Mucosa of descending colon (tissue), 3 donors: ENCODE measurements around the gene ECE2. TPM values are rescaled to one million over a fixed set of nuclear protein-coding genes. Genes with fewer than 3 reads are reported as not detected.
A peak's percentile ranks its signal among the peaks of the same experiment; 100 is the strongest.

Source experiments
- ATAC-seq: fragments of 200-7000 bp; cut with Tn5 transposase; one replicate; pipeline ENCODE4 v1.9.1; 2020; ENCODE audit warnings: mild to moderate bottlenecking, moderate library complexity
- DNase-seq, 3 donors: peaks; one replicate each; pipeline ENCODE4 v3.0.0-alpha.2; 2020
- H3K36me3 ChIP-seq: fragments of 200-600 bp; one replicate; pipeline ENCODE4 v1.8.0; 2021; ENCODE audit warnings: low read depth, mild to moderate bottlenecking
- H3K4me1 ChIP-seq: fragments of 200-600 bp; one replicate; pipeline ENCODE4 v1.8.0; 2021; ENCODE audit warnings: low read depth, mild to moderate bottlenecking
- H3K4me3 ChIP-seq: fragments of 200-600 bp; one replicate; pipeline ENCODE4 v1.8.0; 2021; ENCODE audit warnings: mild to moderate bottlenecking
- H3K9me3 ChIP-seq: fragments of 200-600 bp; one replicate; pipeline ENCODE4 v1.8.0; 2021; ENCODE audit warnings: mild to moderate bottlenecking
- CTCF ChIP-seq: fragments of 200-600 bp; IDR thresholded peaks from one replicate; pipeline ENCODE4 v1.8.0; 2022; ENCODE audit warnings: antibody characterized with exemption, mild to moderate bottlenecking
- intact Hi-C, 2 donors: fragments of 100-400 bp; cut with DNase I in 1 of 2; cut with micrococcal nuclease in 1 of 2; formaldehyde crosslinking; loops; one replicate each; pipeline versions ENCODE4 v1.11.0 to v1.11.1; 2022; cut with DNase I, micrococcal nuclease
- total RNA-seq, 3 donors: library from RNA; stranded (reverse); fragmentation: NEBNext Ultra II Directional in 2 of 3; extraction: Animal tissue kit (Norgen Biotek cat#: 25700) in 2 of 3; gene quantifications; one replicate each; pipeline versions ENCODE4 v1.2.1 to v1.2.4, GENCODE V29; 2021 to 2023
- donor health status: DM: no; HTN: no; CAD: no; lungs with moderate emphysema.
- donor health status: DM: no; HTN: no; CAD: no.
- donor health status: DM: no; HTN: yes; CAD: no.

The ECE2 gene
- total RNA-seq, 3 donors from 2014 or later, result 0.19 to 2.2 TPM; not detected in 1

- no peak for TF ChIP-seq CTCF
- ATAC-seq (no peak), DNase-seq (peak in 1 of 3 donors; percentile 44)
- intact Hi-C loops, result no loop called here
- Histone ChIP-seq H3K36me3 (no peaks in the 10 kb centered on the region), H3K4me3 (no peak overlapping the region), H3K4me1 (no peaks in the 10 kb centered on the region), H3K9me3 (no peaks in the 10 kb centered on the region)
These were observed 37.5 kb upstream of the ECE2 start for GRCh38 chr3:184238246-184238818.

- intact Hi-C loops, result no loop called here
- DNase-seq (peak in 1 of 3 donors; percentile 46), ATAC-seq (no peak)
- Histone ChIP-seq H3K36me3 (no peaks in the 10 kb centered on the region), H3K4me3 (no peak overlapping the region), H3K4me1 (no peaks in the 10 kb centered on the region), H3K9me3 (no peaks in the 10 kb centered on the region)
- no peak for TF ChIP-seq CTCF
These were observed 36.6 kb upstream of the ECE2 start for GRCh38 chr3:184239221-184239620.

DNA sequence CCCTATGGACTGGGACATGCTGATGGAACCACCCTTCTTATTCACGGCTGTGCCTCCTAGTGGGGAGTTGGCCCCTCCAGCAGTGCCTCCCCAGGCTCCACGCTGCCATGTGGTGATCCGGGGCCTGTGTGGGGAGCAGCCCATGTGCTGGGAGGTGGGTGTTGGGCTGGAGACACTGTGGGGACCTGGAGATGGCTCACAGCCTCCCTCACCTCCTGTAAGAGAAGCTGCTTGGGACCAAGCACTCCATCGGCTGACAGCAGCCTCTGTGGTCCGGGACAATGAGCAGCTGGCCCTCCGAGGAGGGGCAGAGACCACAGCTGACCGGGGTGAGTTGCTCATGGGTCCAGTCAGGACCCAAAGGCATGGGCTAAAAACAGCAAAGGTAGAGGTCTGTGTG is 36.1 kb upstream of the ECE2 start:
- intact Hi-C loops, result no loop called here

GRCh38 chr3:184240384-184241140 is 35.3 kb upstream of the ECE2 start:
- DNase-seq (peak in 1 of 3 donors; percentile 4), ATAC-seq (no peak)
- no peak overlapping the region for H3K4me3 ChIP-seq
- H3K9me3 ChIP-seq, result no peaks in the 10 kb centered on the region
- intact Hi-C loops, result no loop called here
- no peaks in the 10 kb centered on the region for H3K4me1 ChIP-seq
- no peak for TF ChIP-seq CTCF
- no peaks in the 10 kb centered on the region for H3K36me3 ChIP-seq

More for the DNA sequence above, 36.1 kb upstream of the ECE2 start:
- ATAC-seq (no peak), DNase-seq (no peak)
- H3K36me3 ChIP-seq, result no peaks in the 10 kb centered on the region
- H3K9me3 ChIP-seq, result no peaks in the 10 kb centered on the region
- H3K4me3 ChIP-seq, result no peak overlapping the region
- no peak for TF ChIP-seq CTCF
- H3K4me1 ChIP-seq, result no peaks in the 10 kb centered on the region

DNA sequence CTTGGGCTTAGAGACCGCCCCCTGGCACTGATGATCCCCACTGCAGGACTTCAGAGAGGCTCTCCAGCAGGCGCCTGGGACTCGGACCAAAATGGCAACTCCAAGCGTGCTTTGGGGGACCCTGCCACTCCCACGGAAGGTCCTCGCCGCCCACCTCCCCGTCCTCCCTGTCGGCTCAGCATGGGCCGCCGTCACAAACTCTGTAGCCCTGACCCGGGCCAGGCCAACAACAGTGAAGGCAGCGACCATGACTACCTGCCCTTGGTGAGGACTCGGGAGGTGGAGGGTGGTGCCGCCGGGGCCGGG is 34.7 kb upstream of the ECE2 start:
- no peak for TF ChIP-seq CTCF
- H3K4me3 ChIP-seq, result no peak overlapping the region
- H3K36me3 ChIP-seq, result no peaks in the 10 kb centered on the region
- ATAC-seq (no peak), DNase-seq (no peak)
- intact Hi-C loops, result no loop called here
- H3K9me3 ChIP-seq, result no peaks in the 10 kb centered on the region
- H3K4me1 ChIP-seq, result no peaks in the 10 kb centered on the region
